Naive thymus-derived CD4-positive, alpha-beta T cell (primary cell): ENCODE results near the gene DNAI4. TPM values are rescaled to one million over a fixed set of nuclear protein-coding genes. Genes with fewer than 3 reads are reported as not detected.
"Not testable (repeated sequence)": the region's sequence is repeated elsewhere in the genome, so short reads cannot be mapped to it uniquely, and the experiment has no call there.

Source experiments
- ATAC-seq: fragments of 150-1000 bp; cut with Tn5 transposase; 2 replicates; pipeline ENCODE4 v1.10.0; 2021; ENCODE audit warnings: mild to moderate bottlenecking, moderate library complexity
- CTCF ChIA-PET: fragments of 350-600 bp; sonication (Branson Sonifier 250); formaldehyde crosslinking; loops from one replicate; lab custom pipeline; 2021; ENCODE audit warnings: antibody characterized with exemption; lab: Charles Lee
- POLR2A ChIA-PET: fragments of 350-600 bp; sonication (Branson Sonifier 250); formaldehyde crosslinking; loops from one replicate; lab custom pipeline; 2021; ENCODE audit warnings: antibody characterized with exemption, inconsistent platforms; lab: Charles Lee
- DNase-seq, 9 donors: peaks; one replicate each; pipeline versions ENCODE4 v3.0.0 to v3.0.0-alpha.2; 2020 to 2022; ENCODE audit warnings: mixed read lengths in 1 of 9
- H3K27ac ChIP-seq: one replicate; pipeline ENCODE4 v1.7.0; 2013; ENCODE audit warnings: mild to moderate bottlenecking, low read depth, low read length, moderate library complexity
- H3K27me3 ChIP-seq, 2 donors: one replicate each; pipeline ENCODE4 v1.7.0; 2013; ENCODE audit warnings: low read length in 2 of 2, mild to moderate bottlenecking in 2 of 2, moderate library complexity in 2 of 2; ENCODE audit not compliant: control insufficient read depth in 2 of 2, insufficient read depth in 2 of 2
- H3K36me3 ChIP-seq, 3 experiments: 1 replicate in 2 of 3; 2 replicates in 1 of 3; pipeline ENCODE4 v1.7.0; 2013; ENCODE audit warnings: low read length in 3 of 3, mild to moderate bottlenecking in 3 of 3, moderate library complexity in 1 of 3; ENCODE audit not compliant: insufficient read depth in 3 of 3, control insufficient read depth in 2 of 3
- H3K4me1 ChIP-seq, 2 donors: one replicate each; pipeline ENCODE4 v1.7.0; 2013; ENCODE audit warnings: low read length in 2 of 2, mild to moderate bottlenecking in 2 of 2, moderate library complexity in 1 of 2; ENCODE audit not compliant: control insufficient read depth in 2 of 2, insufficient read depth in 2 of 2
- H3K4me3 ChIP-seq: 2 replicates; pipeline ENCODE4 v1.7.0; 2013; ENCODE audit warnings: mild to moderate bottlenecking, low read length
- H3K9me3 ChIP-seq, 3 experiments: 1 replicate in 2 of 3; 2 replicates in 1 of 3; pipeline ENCODE4 v1.7.0; 2013; ENCODE audit warnings: low read length in 3 of 3; ENCODE audit not compliant: control insufficient read depth in 2 of 3
- H3K27ac Mint-ChIP-seq, 9 donors: one replicate each; pipeline ENCODE4 v1.8.0; 2020 to 2022; ENCODE audit warnings: mixed read lengths in 9 of 9, mild to moderate bottlenecking in 8 of 9, moderate library complexity in 5 of 9, inconsistent platforms in 2 of 9
- H3K27me3 Mint-ChIP-seq, 5 donors: one replicate each; pipeline ENCODE4 v1.8.0; 2021 to 2022; ENCODE audit warnings: mixed read lengths in 5 of 5, mild to moderate bottlenecking in 1 of 5
- H3K36me3 Mint-ChIP-seq, 5 donors: one replicate each; pipeline ENCODE4 v1.8.0; 2020 to 2022; ENCODE audit warnings: mixed read lengths in 5 of 5, mild to moderate bottlenecking in 3 of 5, inconsistent platforms in 1 of 5
- H3K4me1 Mint-ChIP-seq, 7 donors: one replicate each; pipeline ENCODE4 v1.8.0; 2020 to 2022; ENCODE audit warnings: mixed read lengths in 7 of 7, mild to moderate bottlenecking in 3 of 7, inconsistent platforms in 1 of 7
- H3K4me3 Mint-ChIP-seq, 10 donors: one replicate each; pipeline ENCODE4 v1.8.0; 2020 to 2022; ENCODE audit warnings: mild to moderate bottlenecking in 10 of 10, mixed read lengths in 10 of 10, moderate library complexity in 6 of 10, inconsistent platforms in 2 of 10
- H3K9me3 Mint-ChIP-seq, 11 donors: one replicate each; pipeline ENCODE4 v1.8.0; 2020 to 2022; ENCODE audit warnings: mixed read lengths in 11 of 11, mild to moderate bottlenecking in 4 of 11, inconsistent platforms in 1 of 11, moderate library complexity in 1 of 11
- intact Hi-C, 2 donors: fragments of 100-400 bp; cut with micrococcal nuclease; formaldehyde crosslinking; loops; one replicate each; pipeline ENCODE4 v1.15.1; 2023
- polyA plus RNA-seq, 2 donors: library from polyadenylated mRNA; unstranded; fragments of 300-500 nt; fragmentation: Illumina TruSeq; gene quantifications; one replicate each; pipeline ENCODE4 v1.2.3, GENCODE V29; 2021
- total RNA-seq, 6 experiments: library from RNA in 5 of 6; stranded (reverse) in 5 of 6; gene quantifications; 1 replicate in 5 of 6; 2 replicates in 1 of 6; pipeline ENCODE4 v1.2.3 and lab custom pipeline; 2021 to 2026

The DNAI4 gene
- total and polyA plus RNA-seq, 7 experiments from 2014 or later: 1.3 to 10.7 (median 2.3) TPM

- no peaks in the 10 kb centered on the region for H3K4me1 ChIP-seq
- no peak for DNase-seq
- Mint-ChIP-seq H3K27me3 (no peaks in the 10 kb centered on the region), H3K4me3 (no peak overlapping the region), H3K27ac (no peak overlapping the region), H3K4me1 (peaks cover 0 to 5% (median 2%) of the 10 kb centered on the region in 7 donors), H3K36me3 (peaks cover 0 to 28% (median 14%) of the 10 kb centered on the region in 5 donors), H3K9me3 (peaks cover 0 to 10% (median 3%) of the 10 kb centered on the region in 11 donors)
- POLR2A ChIA-PET: no interaction called here
- H3K27ac ChIP-seq: no peak overlapping the region
- H3K27me3 ChIP-seq: no peaks in the 10 kb centered on the region
- peaks cover 0 to 6% (median 0%) of the 10 kb centered on the region in 3 experiments for H3K9me3 ChIP-seq
- intact Hi-C loops: no loop called here
- CTCF ChIA-PET: no interaction called here
- ATAC-seq: no peak
- no peaks in the 10 kb centered on the region for H3K36me3 ChIP-seq
- H3K4me3 ChIP-seq: no peak overlapping the region
Observed at GRCh38 chr1:66916320-66916719, 8.3 kb downstream of the DNAI4 start.

- H3K9me3 ChIP-seq, H3K36me3 ChIP-seq, H3K4me3 ChIP-seq, intact Hi-C loops, H3K27me3 ChIP-seq, H3K4me3 Mint-ChIP-seq, H3K4me1 ChIP-seq, H3K27ac ChIP-seq, DNase-seq, H3K4me1 Mint-ChIP-seq, ATAC-seq, H3K27me3 Mint-ChIP-seq, H3K27ac Mint-ChIP-seq: not testable (repeated sequence)
- CTCF ChIA-PET: interaction anchor here (0.7 to 1.2 kb wide), 2 partner anchors 115 to 118 kb away, joined by 3 to 4 read pairs; no protein-coding TSS in a partner anchor
- H3K9me3 Mint-ChIP-seq: peaks cover 0 to 10% (median 3%) of the 10 kb centered on the region in 11 donors
- POLR2A ChIA-PET: interaction anchor here (0.7 to 1.2 kb wide), 2 partner anchors 9 to 16 kb away, joined by 4 to 7 read pairs; partner anchors contain the start of genes DNAI4 and MIER1
- H3K36me3 Mint-ChIP-seq: peaks cover 0 to 22% (median 12%) of the 10 kb centered on the region in 5 donors
Observed at GRCh38 chr1:66915203-66915602, 9.5 kb downstream of the DNAI4 start.

- Mint-ChIP-seq H3K4me3 (no peak overlapping the region), H3K27ac (no peak overlapping the region), H3K36me3 (peaks cover 0 to 4% (median 0%) of the 10 kb centered on the region in 5 donors), H3K9me3 (peaks cover 0 to 3% (median 0%) of the 10 kb centered on the region in 11 donors), H3K27me3 (peaks cover 0 to 10% (median 0%) of the 10 kb centered on the region in 5 donors), H3K4me1 (peaks cover 0 to 3% (median 0%) of the 10 kb centered on the region in 7 donors)
- intact Hi-C loops: no loop called here
- H3K27ac ChIP-seq: no peak overlapping the region
- ATAC-seq (no peak), DNase-seq (no peak)
- no peaks in the 10 kb centered on the region for H3K9me3 ChIP-seq
- H3K27me3 ChIP-seq: no peaks in the 10 kb centered on the region
- H3K36me3 ChIP-seq: no peaks in the 10 kb centered on the region
- H3K4me1 ChIP-seq: no peaks in the 10 kb centered on the region
- H3K4me3 ChIP-seq: no peak overlapping the region
- ChIA-PET CTCF (no interaction called here), POLR2A (no interaction called here)
Observed at GRCh38 chr1:66893712-66894111, 30.9 kb downstream of the DNAI4 start.

GRCh38 chr1:66890621-66891020, 34.0 kb downstream of the DNAI4 start:
- peaks cover 0 to 3% (median 0%) of the 10 kb centered on the region in 7 donors for H3K4me1 Mint-ChIP-seq

GRCh38 chr1:66889030-66889429, 35.6 kb downstream of the DNAI4 start:
- no peak overlapping the region for H3K27ac Mint-ChIP-seq
- no peak overlapping the region for H3K4me3 ChIP-seq
- peaks cover 0 to 3% (median 0%) of the 10 kb centered on the region in 7 donors for H3K4me1 Mint-ChIP-seq
- peaks cover 0 to 10% (median 0%) of the 10 kb centered on the region in 5 donors for H3K27me3 Mint-ChIP-seq
- H3K4me3 Mint-ChIP-seq: no peak overlapping the region
- peaks cover 0 to 3% (median 0%) of the 10 kb centered on the region in 11 donors for H3K9me3 Mint-ChIP-seq
- H3K36me3 ChIP-seq: no peaks in the 10 kb centered on the region
- H3K27me3 ChIP-seq: no peaks in the 10 kb centered on the region
- H3K9me3 ChIP-seq: no peaks in the 10 kb centered on the region
- H3K4me1 ChIP-seq: no peaks in the 10 kb centered on the region
- DNase-seq (no peak), ATAC-seq (no peak)
- H3K27ac ChIP-seq: no peak overlapping the region
- intact Hi-C loops: no loop called here
- peaks cover 0 to 8% (median under 1%) of the 10 kb centered on the region in 5 donors for H3K36me3 Mint-ChIP-seq
- ChIA-PET CTCF (no interaction called here), POLR2A (no interaction called here)

More at GRCh38 chr1:66890621-66891020, 34.0 kb downstream of the DNAI4 start:
- DNase-seq: no peak
- Mint-ChIP-seq H3K27me3 (peaks cover 0 to 10% (median 0%) of the 10 kb centered on the region in 5 donors), H3K4me3 (no peak overlapping the region), H3K27ac (no peak overlapping the region), H3K36me3 (peaks cover 0 to 8% (median 0%) of the 10 kb centered on the region in 5 donors), H3K9me3 (peaks cover 0 to 3% (median 0%) of the 10 kb centered on the region in 11 donors)
- Histone ChIP-seq H3K27ac (no peak overlapping the region), H3K36me3 (no peaks in the 10 kb centered on the region), H3K4me3 (no peak overlapping the region), H3K9me3 (no peaks in the 10 kb centered on the region), H3K4me1 (no peaks in the 10 kb centered on the region), H3K27me3 (no peaks in the 10 kb centered on the region)
- no peak for ATAC-seq
- ChIA-PET CTCF (no interaction called here), POLR2A (no interaction called here)
- intact Hi-C loops: no loop called here

GRCh38 chr1:66876664-66877063, 48.0 kb downstream of the DNAI4 start:
- intact Hi-C loops: no loop called here
- ATAC-seq (no peak), DNase-seq (no peak)
- Mint-ChIP-seq H3K27me3 (peaks cover 0 to 2% (median 0%) of the 10 kb centered on the region in 5 donors), H3K4me3 (no peak overlapping the region), H3K9me3 (peaks cover 2 to 25% (median 17%) of the 10 kb centered on the region in 11 donors), H3K27ac (no peak overlapping the region), H3K36me3 (peaks cover 0 to 11% (median 9%) of the 10 kb centered on the region in 5 donors), H3K4me1 (peaks cover 0 to 1% (median 0%) of the 10 kb centered on the region in 7 donors)
- no peaks in the 10 kb centered on the region for H3K27me3 ChIP-seq
- H3K27ac ChIP-seq: no peak overlapping the region
- CTCF ChIA-PET: no interaction called here
- no peak overlapping the region for H3K4me3 ChIP-seq
- H3K36me3 ChIP-seq: no peaks in the 10 kb centered on the region
- no peaks in the 10 kb centered on the region for H3K4me1 ChIP-seq
- no peaks in the 10 kb centered on the region for H3K9me3 ChIP-seq
- POLR2A ChIA-PET: no interaction called here

GRCh38 chr1:66873111-66873510, 51.5 kb downstream of the DNAI4 start:
- Histone ChIP-seq H3K4me3 (no peak overlapping the region), H3K36me3 (no peaks in the 10 kb centered on the region), H3K27ac (no peak overlapping the region), H3K27me3 (no peaks in the 10 kb centered on the region), H3K4me1 (no peaks in the 10 kb centered on the region), H3K9me3 (no peaks in the 10 kb centered on the region)
- H3K4me3 Mint-ChIP-seq: no peak overlapping the region
- peaks cover 0 to under 1% (median 0%) of the 10 kb centered on the region in 7 donors for H3K4me1 Mint-ChIP-seq
- intact Hi-C loops: no loop called here
- ChIA-PET POLR2A (no interaction called here), CTCF (interaction anchor here (0.8 kb wide), 1 partner anchor 1453 kb away, joined by 7 read pairs; no protein-coding TSS in a partner anchor)
- ATAC-seq: no peak
- H3K27ac Mint-ChIP-seq: no peak overlapping the region
- no peaks in the 10 kb centered on the region for H3K36me3 Mint-ChIP-seq
- peaks cover 0 to 2% (median 0%) of the 10 kb centered on the region in 11 donors for H3K9me3 Mint-ChIP-seq
- peaks cover 0 to 2% (median 0%) of the 10 kb centered on the region in 5 donors for H3K27me3 Mint-ChIP-seq
- DNase-seq: no peak
